NCI-H146 treated with DMSO at 0.1 percent for 48 hours (cell line): ENCODE results near the gene DMD.
"Not testable (repeated sequence)": the region's sequence is repeated elsewhere in the genome, so short reads cannot be mapped to it uniquely, and the experiment has no call there.

ENCODE experiments used
- DNase-seq: peaks from one replicate; lab custom pipeline; 2025; ENCODE audit not compliant: unreplicated experiment; lab: John Stamatoyannopoulos, UW

DMD gene

DNA sequence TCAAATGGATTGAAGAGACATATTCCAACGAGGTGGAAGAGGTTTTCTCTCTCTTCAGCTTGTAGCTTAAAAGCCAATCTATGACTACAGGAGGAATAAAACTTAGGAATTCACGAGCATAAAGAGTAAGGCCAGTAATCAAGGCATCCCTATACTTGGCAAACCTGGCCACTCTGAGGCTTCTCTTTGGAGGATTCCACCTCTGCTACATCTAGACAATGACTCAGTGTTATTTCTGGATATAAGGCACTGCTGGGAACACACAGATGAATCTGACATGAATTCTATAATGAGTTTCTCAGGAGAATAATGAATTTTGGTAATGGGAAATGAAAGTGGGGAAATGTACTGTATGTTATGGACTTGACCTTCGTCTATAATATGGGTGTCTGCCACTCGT lies 1123.7 kb downstream of the DMD start:
- DNase-seq, result no peak

DNA sequence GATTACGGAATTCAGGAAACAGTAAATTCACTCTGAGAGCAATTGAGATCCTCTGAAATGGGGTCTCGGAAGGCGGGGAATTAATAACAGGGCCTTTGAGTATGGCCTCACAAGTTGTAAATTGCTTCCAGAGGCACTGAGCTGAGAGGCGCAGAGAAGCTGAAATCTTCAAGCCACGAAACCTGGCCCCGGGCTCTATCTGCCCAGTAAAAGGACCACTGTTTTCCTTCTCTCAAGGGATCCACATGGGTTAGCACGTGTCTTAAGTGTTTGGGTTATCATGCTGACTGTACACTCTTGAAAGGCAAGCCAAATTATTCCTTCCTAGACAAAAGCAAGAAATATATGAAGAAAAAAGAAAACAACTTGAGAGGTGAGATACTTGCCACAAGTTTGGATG lies 1126.6 kb downstream of the DMD start:
- no peak for DNase-seq

DNA sequence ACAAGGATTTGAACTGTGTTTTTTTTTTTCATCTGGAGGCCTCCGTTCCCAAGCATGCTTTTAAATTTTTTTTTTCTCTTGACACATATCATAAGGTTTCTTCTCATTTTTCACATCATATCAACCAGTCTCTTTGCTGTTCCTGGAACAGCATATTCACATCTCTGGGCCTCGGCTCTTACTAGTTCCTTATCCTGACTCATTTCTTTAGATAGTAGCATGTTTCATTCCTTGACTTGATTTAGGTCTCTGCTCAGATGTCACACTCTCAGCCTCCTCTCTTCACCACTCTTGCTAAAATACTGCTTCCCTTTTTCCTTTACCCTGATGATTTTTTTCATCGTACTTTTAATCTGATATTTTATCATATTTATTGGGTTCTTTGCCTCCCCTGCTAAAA lies 1163.1 kb downstream of the DMD start:
- DNase-seq, result no peak

DNA sequence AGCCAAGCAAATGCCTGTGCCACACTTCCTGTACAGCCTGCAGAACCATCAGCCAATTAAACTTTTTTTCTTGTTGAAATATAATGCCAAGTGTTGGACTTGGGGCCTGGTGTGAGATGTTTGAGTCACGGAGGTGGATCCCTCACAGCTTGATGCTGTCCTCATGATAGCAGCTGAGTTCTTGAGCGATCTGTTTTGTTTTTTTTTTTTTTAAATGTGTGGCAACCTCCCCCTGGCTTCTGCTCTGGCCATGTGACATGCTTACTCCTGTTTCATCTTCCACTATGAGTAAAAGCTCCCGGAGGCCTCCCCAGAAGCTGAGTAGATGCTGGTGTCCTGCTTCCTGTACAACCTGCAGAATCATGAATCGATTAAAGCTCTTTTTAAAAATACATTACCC lies 1166.2 kb downstream of the DMD start:
- DNase-seq, result no peak

DNA sequence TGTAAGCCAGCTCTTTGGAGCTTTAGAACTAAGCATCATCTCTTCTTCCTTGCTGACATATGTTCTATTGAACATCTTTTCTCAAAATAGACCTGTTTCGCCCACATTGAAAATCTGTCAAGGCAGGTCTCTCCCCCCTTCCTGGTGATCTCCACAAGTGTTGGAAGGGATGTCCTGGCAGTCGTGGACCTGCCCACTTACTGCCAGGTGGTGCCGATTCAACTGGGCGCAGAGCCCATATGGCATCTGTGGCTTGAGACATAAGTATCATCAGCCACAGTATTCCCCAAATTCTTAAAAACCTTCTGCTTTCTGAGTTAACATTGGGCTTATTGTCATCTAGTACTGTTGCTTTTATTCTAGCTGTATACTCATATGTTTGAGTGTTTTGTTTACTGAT lies 1170.2 kb downstream of the DMD start:
- DNase-seq, result no peak

DNA sequence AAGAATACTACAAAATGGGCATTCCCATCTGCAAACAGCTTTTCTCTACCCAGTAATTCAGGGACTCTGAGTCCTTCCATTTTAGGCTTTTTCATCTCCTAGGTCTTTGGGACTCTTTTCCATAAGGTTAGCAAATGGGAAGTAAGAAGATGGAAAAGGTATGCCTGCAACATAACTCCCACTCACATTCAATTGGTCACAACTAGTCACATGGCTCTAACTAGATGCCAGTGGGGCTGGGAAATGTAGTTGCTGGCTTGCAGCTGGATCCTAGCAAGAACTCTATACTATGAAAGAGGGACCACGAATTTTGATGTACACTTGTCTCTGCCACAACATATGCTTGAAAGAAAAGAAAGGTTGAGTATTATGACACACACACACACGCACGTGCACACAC lies 1184.6 kb downstream of the DMD start:
- no peak for DNase-seq

DNA sequence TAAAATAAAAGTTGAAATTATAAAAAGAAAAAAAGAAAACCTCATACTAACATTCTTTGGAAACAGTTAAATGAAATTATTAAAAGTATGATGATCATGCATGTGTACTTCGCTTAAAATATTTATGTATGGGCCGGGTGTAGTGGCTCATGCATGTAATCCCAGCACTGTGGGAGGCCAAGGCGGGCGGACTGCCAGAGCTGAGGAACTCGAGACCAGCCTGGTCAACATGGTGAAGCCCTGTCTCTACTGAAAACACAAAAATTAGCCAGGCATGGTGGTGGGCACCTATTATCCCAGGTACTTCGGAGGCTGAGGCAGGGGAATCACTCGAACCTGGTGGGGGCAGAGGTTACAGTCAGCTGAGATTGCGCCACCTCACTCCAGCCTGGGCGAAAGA lies 1187.3 kb downstream of the DMD start:
- no peak for DNase-seq

DNA sequence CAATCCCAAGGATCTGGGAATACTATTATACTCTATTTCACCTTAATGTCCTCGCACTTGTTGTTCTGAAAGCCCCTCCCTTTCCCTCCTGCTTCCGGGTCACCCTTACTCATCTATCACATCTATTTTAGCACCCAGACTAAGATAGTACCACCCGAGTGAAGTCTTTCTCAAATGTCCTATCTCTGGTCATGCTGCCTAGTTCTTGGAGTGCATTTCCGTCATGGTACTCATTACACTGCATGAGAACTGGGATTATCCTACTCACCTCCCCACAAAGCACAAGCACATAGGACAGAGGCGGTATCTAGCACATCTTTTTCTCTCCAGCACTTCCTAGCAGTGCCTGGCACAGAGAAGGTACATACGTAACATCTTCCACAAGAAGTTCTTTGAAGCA lies 1195.2 kb downstream of the DMD start:
- no peak for DNase-seq

DNA sequence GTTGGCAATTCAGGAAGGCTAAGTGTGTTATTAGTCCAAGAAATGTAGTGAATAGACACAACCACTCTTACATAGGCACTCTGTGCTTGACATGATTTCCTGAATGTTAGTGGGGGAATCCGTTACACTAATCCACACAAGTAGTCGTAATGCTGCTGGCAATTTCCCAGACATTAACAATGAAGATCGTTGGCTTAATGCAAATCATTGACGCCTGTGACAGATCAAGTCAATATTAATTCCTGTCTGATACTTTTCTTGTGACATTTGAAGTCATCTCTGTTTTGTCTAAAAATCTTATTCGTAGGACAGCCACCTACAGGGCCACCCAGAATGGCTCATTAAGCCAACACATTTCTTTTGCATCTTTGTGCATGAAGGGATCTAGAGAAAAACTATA lies 1200.4 kb downstream of the DMD start:
- no peak for DNase-seq

DNA sequence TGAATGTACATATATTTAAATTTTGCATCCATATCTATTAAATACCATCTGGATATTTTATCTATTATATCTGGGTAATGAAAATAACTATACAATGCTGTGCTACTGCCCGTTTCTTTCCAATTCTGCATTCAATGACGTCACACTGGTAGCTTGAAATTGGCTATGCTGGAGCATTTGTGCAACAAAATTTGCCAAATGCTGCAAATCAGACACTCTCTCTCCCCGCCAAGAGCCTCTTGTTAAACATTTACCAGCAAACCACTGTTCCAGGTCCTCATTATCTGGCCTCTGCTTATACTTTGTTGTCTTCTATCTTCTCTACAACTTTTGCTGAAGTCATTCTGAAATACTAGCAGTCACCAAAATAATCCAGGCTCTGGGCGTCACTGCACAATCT lies 1201.1 kb downstream of the DMD start:
- no peak for DNase-seq

DNA sequence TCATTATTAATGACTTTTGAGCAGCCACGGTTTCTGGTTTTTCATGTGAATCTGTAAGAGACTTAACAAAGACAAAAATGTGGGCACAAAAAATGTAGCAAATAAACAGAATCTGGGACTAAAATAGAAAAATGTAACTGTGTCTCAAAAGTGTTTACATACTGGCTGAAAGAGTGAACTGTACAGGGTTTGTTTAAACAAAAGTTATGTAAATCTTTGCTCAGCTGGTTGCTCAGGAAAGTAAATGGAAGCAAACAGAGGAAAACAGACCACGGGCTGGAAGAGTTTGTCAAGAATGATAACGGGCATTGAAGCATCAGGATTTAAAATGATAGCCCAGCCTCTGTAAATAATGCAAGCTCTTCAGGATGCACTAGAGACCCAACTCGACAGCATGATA lies 1217.7 kb downstream of the DMD start:
- DNase-seq, result no peak

DNA sequence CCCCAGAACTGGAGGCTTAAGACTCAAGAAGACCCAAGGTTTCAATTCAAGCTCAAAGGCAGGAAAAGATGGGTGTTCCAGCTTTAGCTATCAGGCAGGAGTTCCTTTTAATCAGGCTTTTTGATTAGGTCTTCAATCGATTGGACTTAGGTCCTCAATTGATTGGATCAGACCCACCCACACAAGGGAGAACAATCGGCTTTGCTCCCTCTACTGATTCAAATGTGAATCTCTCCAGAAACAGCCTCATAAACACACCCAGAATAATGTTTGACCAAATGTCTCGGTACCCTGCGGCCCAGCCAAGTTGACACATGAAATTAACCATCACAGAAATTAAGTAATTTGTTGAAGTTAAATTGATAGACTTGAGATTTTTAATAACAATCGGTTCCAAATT lies 1222.4 kb downstream of the DMD start:
- no peak for DNase-seq

DNA sequence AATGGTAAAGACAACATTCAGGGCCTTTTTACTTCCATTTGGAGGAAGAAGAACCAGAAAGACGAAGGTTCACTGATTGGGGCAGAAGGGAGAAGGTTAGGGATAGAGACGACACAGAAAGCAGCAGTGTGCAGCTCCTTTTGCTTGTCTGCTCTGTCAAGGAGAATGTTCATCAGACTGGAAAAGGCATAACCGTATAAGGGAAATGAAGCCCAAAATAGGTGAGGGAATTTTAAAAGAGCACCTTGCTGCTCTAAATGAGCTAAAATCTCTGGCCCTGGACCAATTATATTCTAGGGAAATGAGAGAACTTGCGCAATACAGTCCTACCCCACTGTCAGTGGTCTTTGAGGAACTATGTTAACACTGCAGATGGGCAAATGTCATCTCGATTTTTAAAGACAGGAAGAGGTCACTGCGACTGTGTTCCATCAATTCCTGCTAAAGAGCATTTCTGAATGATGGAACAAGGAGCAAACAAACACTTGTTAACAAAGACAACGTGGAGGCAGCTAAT lies 1229.7 kb downstream of the DMD start:
- DNase-seq, result no peak

DNA sequence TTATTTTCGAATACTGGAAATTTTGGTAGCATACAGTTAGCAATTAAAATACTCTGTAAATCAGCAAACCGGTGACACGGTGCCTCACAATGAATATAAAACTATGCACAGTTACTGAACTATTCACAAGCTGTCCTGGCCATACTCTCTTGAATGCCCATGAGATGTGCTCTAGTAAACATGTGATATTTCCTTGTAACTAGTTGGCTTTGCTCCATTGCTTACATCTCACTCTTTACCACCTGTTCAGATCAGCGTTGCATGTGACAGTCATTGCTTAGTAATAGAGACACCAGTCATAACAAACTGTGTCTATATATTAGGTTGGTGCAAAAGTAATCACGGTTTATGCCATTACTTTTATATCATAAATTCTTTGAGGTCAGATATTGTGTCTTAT lies 1241.6 kb downstream of the DMD start:
- DNase-seq, result no peak

DNA sequence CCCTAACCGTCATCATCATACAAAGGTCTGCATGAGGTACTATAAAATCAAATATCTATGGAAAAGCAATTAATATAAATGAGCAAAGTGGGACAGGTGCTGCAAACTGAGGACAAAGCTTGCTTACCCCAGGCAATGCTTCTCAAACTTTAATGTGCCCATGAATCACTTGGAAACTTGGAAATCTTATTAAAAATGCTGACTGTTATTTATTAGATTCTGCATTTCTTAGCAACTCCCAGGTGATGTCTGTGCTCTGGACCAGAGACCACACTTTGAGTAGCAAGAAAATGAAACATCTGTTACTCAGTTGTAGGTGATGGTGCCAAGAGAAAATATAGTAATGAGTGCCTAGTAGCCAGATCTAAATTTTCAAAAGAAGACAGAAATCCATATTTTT lies 1249.1 kb downstream of the DMD start:
- no peak for DNase-seq

DNA sequence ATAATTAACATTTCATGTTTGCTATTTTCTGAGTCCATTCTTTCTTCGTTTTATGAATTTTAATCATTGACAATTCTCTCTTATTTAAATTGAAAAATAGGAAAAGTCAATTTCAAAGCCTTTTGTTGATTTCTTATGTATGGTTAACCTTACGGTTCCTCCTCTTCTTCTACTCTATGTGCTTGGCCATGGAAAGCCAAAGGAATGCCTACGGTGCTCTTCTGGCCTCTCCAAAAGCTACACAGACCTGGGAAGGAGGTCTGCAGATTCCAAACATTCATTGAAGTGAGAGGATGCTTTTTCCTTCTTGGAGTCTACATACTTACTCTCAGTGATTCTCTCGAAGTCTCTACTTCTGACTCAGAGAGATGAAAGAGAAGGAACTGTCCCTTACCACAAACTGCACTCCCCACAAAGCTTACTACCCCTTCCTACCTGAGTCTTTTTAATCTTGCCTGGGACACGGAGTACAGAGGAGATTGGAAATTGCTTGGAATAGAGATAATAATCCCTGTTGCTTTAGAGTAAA lies 1276.4 kb downstream of the DMD start:
- DNase-seq, result no peak

DNA sequence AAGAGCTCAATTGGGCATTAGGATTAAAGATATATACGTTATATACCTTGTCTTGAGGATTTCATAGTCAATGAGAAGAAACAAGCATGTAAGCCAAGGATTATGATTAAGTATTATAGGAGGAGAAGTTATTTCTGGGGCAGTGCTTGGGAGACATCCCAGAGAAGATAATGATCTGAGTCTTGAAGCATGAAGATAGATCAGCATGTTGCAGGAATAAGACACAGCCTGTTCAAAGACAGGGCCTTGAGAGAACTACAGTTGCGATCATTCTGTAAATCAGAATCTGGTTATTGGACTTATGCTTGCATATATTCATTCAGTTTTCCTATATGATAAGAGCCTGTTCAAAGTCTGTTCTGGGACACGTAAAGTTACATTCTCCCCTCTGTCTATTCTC lies 1277.3 kb downstream of the DMD start:
- DNase-seq, result no peak

DNA sequence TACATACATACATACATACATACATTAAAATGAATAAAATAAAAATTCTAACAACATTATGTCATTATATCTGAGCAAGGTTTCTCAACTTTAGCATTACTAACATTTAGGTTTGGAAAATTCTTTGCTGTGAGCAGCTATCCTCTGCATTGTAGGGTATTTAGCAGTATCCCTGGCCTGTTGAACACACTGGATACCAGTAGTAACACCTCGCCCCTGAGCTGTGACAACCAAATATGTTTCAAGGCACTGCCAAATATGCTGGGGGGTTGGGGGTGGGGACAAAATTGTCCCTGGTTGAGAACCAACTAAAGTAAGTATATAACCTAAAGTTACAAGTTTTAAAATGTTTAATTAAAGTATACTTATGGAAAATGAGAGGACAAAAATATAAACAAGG lies 1278.6 kb downstream of the DMD start:
- DNase-seq, result no peak

DNA sequence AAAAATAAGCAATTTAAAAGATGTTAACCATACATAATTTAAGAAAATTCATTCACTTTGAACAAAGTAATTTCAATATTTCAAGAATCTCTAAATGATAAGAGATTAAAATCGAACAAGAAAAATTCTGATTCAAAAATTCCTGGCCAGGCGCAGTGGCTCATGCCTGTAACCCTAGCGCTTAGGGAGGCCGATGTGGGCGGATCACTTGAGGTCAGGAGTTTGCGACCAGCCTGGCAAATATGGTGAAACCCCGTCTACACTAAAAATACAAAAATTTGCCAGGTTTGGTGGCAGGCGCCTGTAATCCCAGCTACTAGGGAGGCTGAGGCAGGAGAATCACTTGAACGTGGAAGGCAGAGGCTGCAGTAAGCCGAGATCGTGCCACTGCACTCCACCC lies 1279.0 kb downstream of the DMD start:
- DNase-seq, result not testable (repeated sequence)

DNA sequence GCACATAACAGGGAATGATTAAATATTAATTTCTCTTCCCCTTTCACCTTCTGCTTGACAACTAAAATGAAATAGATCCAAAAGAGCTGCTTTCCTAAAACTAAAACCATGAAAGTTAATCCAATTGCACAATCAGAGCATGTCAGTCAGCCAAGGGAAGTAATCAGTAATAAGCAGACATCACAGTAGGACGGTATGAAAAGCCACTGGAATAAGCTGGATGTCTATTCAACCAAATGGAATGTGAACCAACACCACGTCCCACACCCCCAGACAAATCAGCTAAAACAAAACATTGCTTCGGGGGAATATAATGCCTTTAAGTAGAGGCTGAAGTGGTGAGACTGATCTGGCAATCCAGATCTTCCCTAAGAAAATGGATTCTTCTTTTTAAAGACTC lies 1280.1 kb downstream of the DMD start:
- DNase-seq, result no peak

DNA sequence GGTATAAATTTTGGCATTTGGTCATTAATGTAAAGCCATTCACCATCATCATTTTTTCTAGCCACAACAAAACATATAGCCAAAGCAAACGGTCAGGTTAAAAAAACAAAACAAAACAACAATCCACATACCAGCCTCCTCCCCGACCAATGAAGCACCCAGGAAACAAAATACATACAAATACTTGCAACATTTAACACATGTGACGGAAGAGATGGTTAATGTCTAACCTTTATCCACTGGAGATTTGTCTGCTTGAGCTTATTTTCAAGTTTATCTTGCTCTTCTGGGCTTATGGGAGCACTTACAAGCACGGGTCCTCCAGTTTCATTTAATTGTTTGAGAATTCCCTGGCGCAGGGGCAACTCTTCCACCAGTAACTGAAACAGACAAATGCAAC lies 1282.0 kb downstream of the DMD start:
- no peak for DNase-seq

DNA sequence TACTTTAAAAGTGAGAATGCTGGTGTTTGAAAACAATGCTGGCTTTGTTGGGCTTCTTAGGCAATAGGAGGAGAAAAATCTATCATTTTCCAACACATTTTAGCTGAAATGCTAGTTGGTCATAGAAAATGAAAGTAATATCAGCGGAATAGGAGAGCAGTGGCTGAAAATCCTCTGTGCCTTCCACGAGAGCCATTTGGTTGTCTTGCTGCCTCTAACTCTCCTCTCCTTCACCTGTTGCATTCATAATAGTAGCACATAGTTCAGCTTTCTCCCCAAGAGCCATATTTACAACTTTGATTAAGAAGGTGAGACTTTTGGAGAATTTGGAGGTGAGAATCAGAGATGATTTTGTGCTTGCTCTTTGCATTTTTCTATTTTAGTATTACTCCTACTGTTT lies 1290.1 kb downstream of the DMD start:
- no peak for DNase-seq

DNA sequence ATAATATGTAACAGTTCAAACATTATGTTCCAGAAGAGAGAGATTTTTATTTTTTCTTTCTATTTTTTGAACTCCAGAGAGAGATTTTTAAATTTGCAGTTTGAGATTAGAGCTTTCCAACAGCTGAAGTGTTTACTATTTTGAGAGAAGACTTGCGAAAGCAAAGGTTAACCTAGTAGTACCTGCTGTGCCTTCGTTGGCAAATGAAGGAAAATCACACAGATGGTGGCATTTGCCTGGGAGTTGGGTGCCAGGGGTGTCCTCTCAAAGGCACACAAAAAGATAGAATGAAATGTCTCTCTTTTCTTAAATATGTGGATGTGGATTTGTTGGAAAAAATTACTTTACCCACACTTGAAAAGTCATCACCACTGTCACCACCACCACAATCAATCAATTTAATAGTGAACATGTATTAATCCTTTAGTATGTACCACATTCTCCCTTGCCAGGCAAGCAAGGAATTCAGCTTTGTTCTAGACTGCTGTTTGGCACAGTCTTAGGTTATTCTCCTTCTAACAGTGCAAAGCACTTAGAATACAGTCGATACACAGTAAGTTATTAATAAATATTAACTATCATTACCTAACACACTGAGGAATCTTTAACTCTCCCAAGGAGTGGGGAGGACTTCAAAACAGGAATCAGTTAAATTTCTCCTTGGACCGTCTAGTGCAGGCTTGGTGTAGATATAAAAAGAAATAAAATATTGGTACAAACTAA lies 1301.3 kb downstream of the DMD start:
- DNase-seq, result no peak
